Upper lobe of left lung (tissue), 6 donors: ENCODE data around the gene CEP55. TPM values are rescaled to one million over a fixed set of nuclear protein-coding genes. Genes with fewer than 3 reads are reported as not detected.

Experiments used
- ATAC-seq, 2 donors: fragments of 200-7000 bp; cut with Tn5 transposase; one replicate each; pipeline ENCODE4 v1.9.1; 2022; ENCODE audit warnings: mild to moderate bottlenecking in 2 of 2, moderate library complexity in 2 of 2; ENCODE audit not compliant: low FRiP score in 2 of 2
- DNase-seq, 2 donors: peaks; one replicate each; pipeline ENCODE4 v3.0.0-alpha.2; 2019 to 2020
- H3K27ac ChIP-seq, 4 donors: fragments of 200-600 bp; sonication (generic); one replicate each; pipeline ENCODE4 v1.5.1; 2016 to 2019
- H3K27me3 ChIP-seq, 4 donors: fragments of 200-600 bp; sonication (generic); one replicate each; pipeline ENCODE4 v1.5.1; 2017 to 2019
- H3K36me3 ChIP-seq, 4 donors: fragments of 200-600 bp; sonication (generic); one replicate each; pipeline ENCODE4 v1.5.1; 2016 to 2019
- H3K4me1 ChIP-seq, 4 donors: fragments of 200-600 bp; sonication (generic); one replicate each; pipeline ENCODE4 v1.5.1; 2018 to 2019
- H3K4me3 ChIP-seq, 4 donors: fragments of 200-600 bp; sonication (generic); one replicate each; pipeline ENCODE4 v1.5.1; 2017 to 2019; ENCODE audit warnings: mild to moderate bottlenecking in 2 of 4, moderate library complexity in 1 of 4
- H3K9me3 ChIP-seq, 4 donors: fragments of 200-600 bp; sonication (generic); one replicate each; pipeline ENCODE4 v1.5.1; 2018 to 2019
- CTCF ChIP-seq, 6 experiments: fragments of 450-650 bp in 4 of 6; fragments of 200-600 bp in 2 of 6; sonication (generic) in 2 of 6; IDR thresholded peaks; one replicate each; pipeline ENCODE4 v1.5.1; 2016 to 2019; ENCODE audit warnings: antibody characterized with exemption in 6 of 6
- EP300 ChIP-seq, 4 donors: sonication (generic); formaldehyde crosslinking; IDR thresholded peaks; one replicate each; pipeline ENCODE4 v1.5.1; 2017; ENCODE audit warnings: antibody characterized with exemption in 4 of 4, control low read depth in 2 of 4
- POLR2A ChIP-seq, 4 donors: fragments of 450-650 bp; IDR thresholded peaks; one replicate each; pipeline ENCODE4 v1.5.1; 2016 to 2017; ENCODE audit warnings: antibody characterized with exemption in 4 of 4, mild to moderate bottlenecking in 2 of 4
- POLR2AphosphoS5 ChIP-seq, 2 donors: sonication (generic); formaldehyde crosslinking; IDR thresholded peaks; one replicate each; pipeline ENCODE4 v1.5.1; 2017; ENCODE audit warnings: antibody characterized with exemption in 2 of 2
- WGBS, 2 donors: methylation state at CpG; one replicate each; pipeline ENCODE4 v1.1.5; 2017 to 2018; 5-methylcytosine and 5-hydroxymethylcytosine counted together
- total RNA-seq, 6 donors: library from RNA; depleted of rRNA in 4 of 6; stranded (reverse); fragments of >200 nt in 4 of 6; gene quantifications; one replicate each; pipeline versions ENCODE4 v1.1.0 to v1.2.1, GENCODE V29; 2016 to 2021
- donor health status: DM: no; HTN: no; CAD: no; lungs with moderate emphysema.
- donor health status: DM: no; HTN: yes; CAD: no; lungs with severe emphysema.

Gene CEP55
- total RNA-seq, 6 donors from 2014 or later, result 1.3 to 3.3 (median 2.3) TPM; not detected in 1

- H3K27ac ChIP-seq, result peak overlapping the region in 2 of 4 donors; percentile 14 to 17
- DNase-seq, result no peak
- TF ChIP-seq EP300 (IDR thresholded peaks at IDR 0.05) (no peak), POLR2A (IDR thresholded peaks at IDR 0.05) (no peak), POLR2AphosphoS5 (IDR thresholded peaks at IDR 0.05) (no peak), CTCF (IDR thresholded peaks at IDR 0.05) (no peak)
- no peaks in the 10 kb centered on the region for H3K27me3 ChIP-seq
- ATAC-seq, result no peak
- peak overlapping the region in 1 of 4 donors; percentile 57 for H3K4me3 ChIP-seq
- peaks cover 13 to 25% (median 20%) of the 10 kb centered on the region in 4 donors for H3K4me1 ChIP-seq
- H3K36me3 ChIP-seq, result no peaks in the 10 kb centered on the region
- no peaks in the 10 kb centered on the region for H3K9me3 ChIP-seq
- 61 to 63% methylated on average over 6 of the region's 6 CpGs for WGBS, 2 donors
These were observed 17.5 kb upstream of the CEP55 start for GRCh38 chr10:93478873-93479272.

GRCh38 chr10:93481637-93482144, 14.7 kb upstream of the CEP55 start:
- Histone ChIP-seq H3K36me3 (no peaks in the 10 kb centered on the region), H3K4me1 (peaks cover 5 to 12% (median 10%) of the 10 kb centered on the region in 4 donors), H3K9me3 (no peaks in the 10 kb centered on the region), H3K27ac (peak overlapping the region; percentile 87 to 90 (median 88)), H3K27me3 (no peaks in the 10 kb centered on the region), H3K4me3 (peak overlapping the region; percentile 37 to 57 (median 51))
- ATAC-seq (peak in 1 of 2 donors; percentile 25), DNase-seq (no peak)
- WGBS, 2 donors, result 19 to 32% methylated on average over 7 of the region's 7 CpGs
- TF ChIP-seq EP300 (IDR thresholded peaks at IDR 0.05), result no peak
- TF ChIP-seq CTCF (IDR thresholded peaks at IDR 0.05), result no peak
- no peak for TF ChIP-seq POLR2A (IDR thresholded peaks at IDR 0.05)
- no peak for TF ChIP-seq POLR2AphosphoS5 (IDR thresholded peaks at IDR 0.05)

GRCh38 chr10:93482145-93482834, 14.1 kb upstream of the CEP55 start, which contains the start of gene MYOF:
MYOF (minus strand) TSS chr10:93482334; CDS start chr10:93482194, 140 bp downstream.
- peak within 1 kb of the TSS; percentile 87 to 90 (median 88) for H3K27ac ChIP-seq
- H3K27me3 ChIP-seq, result no peaks in the 10 kb centered on the region
- TF ChIP-seq POLR2A (IDR thresholded peaks at IDR 0.05) (peak in 3 of 4 donors; percentile 63 to 70 (median 64)), POLR2AphosphoS5 (IDR thresholded peaks at IDR 0.05) (peak in 1 of 2 donors; percentile 77), EP300 (IDR thresholded peaks at IDR 0.05) (no peak), CTCF (IDR thresholded peaks at IDR 0.05) (peak; percentile 17 to 73 (median 59))
- DNase-seq (peak; percentile 70 to 77), ATAC-seq (peak; percentile 90 to 93)
- peaks cover 5 to 12% (median 9%) of the 10 kb centered on the region in 4 donors for H3K4me1 ChIP-seq
- no peaks in the 10 kb centered on the region for H3K36me3 ChIP-seq
- no peaks in the 10 kb centered on the region for H3K9me3 ChIP-seq
- peak within 1 kb of the TSS; percentile 37 to 57 (median 51) for H3K4me3 ChIP-seq
- 0 to 1% methylated on average over 27 of the region's 27 CpGs for WGBS, 2 donors

- TF ChIP-seq POLR2AphosphoS5 (IDR thresholded peaks at IDR 0.05) (no peak), CTCF (IDR thresholded peaks at IDR 0.05) (no peak), EP300 (IDR thresholded peaks at IDR 0.05) (no peak), POLR2A (IDR thresholded peaks at IDR 0.05) (no peak)
- Histone ChIP-seq H3K9me3 (no peaks in the 10 kb centered on the region), H3K4me3 (no peak overlapping the region), H3K36me3 (no peaks in the 10 kb centered on the region), H3K27ac (no peak overlapping the region), H3K27me3 (no peaks in the 10 kb centered on the region), H3K4me1 (peaks cover 0 to 5% (median 1%) of the 10 kb centered on the region in 4 donors)
- WGBS, 2 donors, result 45 to 50% methylated on average over 1 of the region's 1 CpG
- DNase-seq (no peak), ATAC-seq (no peak)
These were observed 10.7 kb upstream of the CEP55 start for GRCh38 chr10:93485690-93486089.
